ENCODE results near the gene EXT2. TPM values are rescaled to one million over a fixed set of nuclear protein-coding genes. Genes with fewer than 3 reads are reported as not detected.

EXT2 gene
- total RNA-seq, 1 donor from 2014 or later: 73.9 TPM

GRCh38 chr11:44128729-44129128, 33.3 kb downstream of the EXT2 start:
- no peak for TF ChIP-seq CTCF (IDR thresholded peaks at IDR 0.05; ENCODE audit: unreplicated experiment)
- Mint-ChIP-seq H3K4me1 (ENCODE audit: low read depth) (peaks cover 6% of the 10 kb centered on the region), H3K9me3 (ENCODE audit: low read depth) (no peaks in the 10 kb centered on the region), H3K27ac (no peak overlapping the region), H3K4me3 (ENCODE audit: low read depth) (no peak overlapping the region), H3K27me3 (no peaks in the 10 kb centered on the region), H3K36me3 (ENCODE audit: insufficient read depth) (peaks cover 17% of the 10 kb centered on the region)
- no peak for DNase-seq (ENCODE audit: low spot score, unreplicated experiment)

- Mint-ChIP-seq H3K4me3 (ENCODE audit: low read depth) (no peak overlapping the region), H3K27ac (no peak overlapping the region), H3K27me3 (no peaks in the 10 kb centered on the region), H3K9me3 (ENCODE audit: low read depth) (no peaks in the 10 kb centered on the region), H3K36me3 (ENCODE audit: insufficient read depth) (peaks cover 19% of the 10 kb centered on the region), H3K4me1 (ENCODE audit: low read depth) (peaks cover 15% of the 10 kb centered on the region)
- TF ChIP-seq CTCF (IDR thresholded peaks at IDR 0.05; ENCODE audit: unreplicated experiment): no peak
- DNase-seq (ENCODE audit: low spot score, unreplicated experiment): no peak
Measured at GRCh38 chr11:44130751-44131150, 35.3 kb downstream of the EXT2 start.

GRCh38 chr11:44133335-44133946, 38.0 kb downstream of the EXT2 start:
- no peaks in the 10 kb centered on the region for H3K9me3 Mint-ChIP-seq (ENCODE audit: low read depth)
- H3K27ac Mint-ChIP-seq: no peak overlapping the region
- H3K4me1 Mint-ChIP-seq (ENCODE audit: low read depth): peaks cover 17% of the 10 kb centered on the region
- peaks cover 11% of the 10 kb centered on the region for H3K36me3 Mint-ChIP-seq (ENCODE audit: insufficient read depth)
- peak; percentile 73 for TF ChIP-seq CTCF (IDR thresholded peaks at IDR 0.05; ENCODE audit: unreplicated experiment)
- DNase-seq (ENCODE audit: low spot score, unreplicated experiment): no peak
- H3K27me3 Mint-ChIP-seq: no peaks in the 10 kb centered on the region
- H3K4me3 Mint-ChIP-seq (ENCODE audit: low read depth): no peak overlapping the region

GRCh38 chr11:44134625-44135024, 39.1 kb downstream of the EXT2 start:
- Mint-ChIP-seq H3K9me3 (ENCODE audit: low read depth) (no peaks in the 10 kb centered on the region), H3K36me3 (ENCODE audit: insufficient read depth) (peaks cover 11% of the 10 kb centered on the region), H3K4me3 (ENCODE audit: low read depth) (no peak overlapping the region), H3K27ac (no peak overlapping the region), H3K27me3 (no peaks in the 10 kb centered on the region), H3K4me1 (ENCODE audit: low read depth) (peaks cover 24% of the 10 kb centered on the region)
- no peak for DNase-seq (ENCODE audit: low spot score, unreplicated experiment)
- no peak for TF ChIP-seq CTCF (IDR thresholded peaks at IDR 0.05; ENCODE audit: unreplicated experiment)

- Mint-ChIP-seq H3K9me3 (ENCODE audit: low read depth) (no peaks in the 10 kb centered on the region), H3K27me3 (no peaks in the 10 kb centered on the region), H3K36me3 (ENCODE audit: insufficient read depth) (peaks cover 6% of the 10 kb centered on the region), H3K4me3 (ENCODE audit: low read depth) (no peak overlapping the region), H3K27ac (no peak overlapping the region), H3K4me1 (ENCODE audit: low read depth) (peaks cover 26% of the 10 kb centered on the region)
- no peak for TF ChIP-seq CTCF (IDR thresholded peaks at IDR 0.05; ENCODE audit: unreplicated experiment)
- DNase-seq (ENCODE audit: low spot score, unreplicated experiment): no peak
Measured at GRCh38 chr11:44136176-44136945, 40.9 kb downstream of the EXT2 start.

Data from progenitor cell of endocrine pancreas (in vitro differentiated cells).